HFF-Myc (cell line): Measurements from ENCODE around the gene OSGIN1.

Experiments
- DNase-seq: peaks from one replicate; pipeline ENCODE4 v3.0.0-alpha.2; 2011; ENCODE audit warnings: low read depth; ENCODE audit errors: extremely low read depth
- H3K4me3 ChIP-seq: replicated peaks from 2 replicates; pipeline ENCODE4 v1.5.1; 2011; ENCODE audit warnings: low read depth, mild to moderate bottlenecking, control low read depth, low read length
- CTCF ChIP-seq: IDR thresholded peaks from 2 replicates; pipeline ENCODE4 v1.5.1; 2012; ENCODE audit warnings: mild to moderate bottlenecking, low read depth, low read length, control low read depth; ENCODE audit errors: missing control alignments

The OSGIN1 gene

GRCh38 chr16:83968891-83969649 is 16.0 kb downstream of the OSGIN1 start:
- no peak for TF ChIP-seq CTCF
- H3K4me3 ChIP-seq, result no peak overlapping the region
- DNase-seq, result no peak

GRCh38 chr16:83969771-83970429 is 16.9 kb downstream of the OSGIN1 start:
- H3K4me3 ChIP-seq, result no peak overlapping the region

GRCh38 chr16:83970430-83970815 is 17.4 kb downstream of the OSGIN1 start:
- H3K4me3 ChIP-seq, result no peak overlapping the region
- no peak for DNase-seq
- TF ChIP-seq CTCF, result no peak

More at GRCh38 chr16:83969771-83970429, 16.9 kb downstream of the OSGIN1 start:
- DNase-seq, result no peak
- no peak for TF ChIP-seq CTCF

GRCh38 chr16:83971165-83972130 is 18.4 kb downstream of the OSGIN1 start:
- H3K4me3 ChIP-seq, result no peak overlapping the region
- no peak for DNase-seq
- TF ChIP-seq CTCF, result no peak

GRCh38 chr16:83972256-83973008 is 19.4 kb downstream of the OSGIN1 start:
- no peak overlapping the region for H3K4me3 ChIP-seq
- no peak for TF ChIP-seq CTCF
- no peak for DNase-seq

- no peak for TF ChIP-seq CTCF
- H3K4me3 ChIP-seq, result no peak overlapping the region
- DNase-seq, result no peak
These were observed 20.0 kb downstream of the OSGIN1 start for GRCh38 chr16:83973077-83973476.
